GM23248 (cell line): Measurements from ENCODE around the gene COQ3. TPM values are rescaled to one million over a fixed set of nuclear protein-coding genes. Genes with fewer than 3 reads are reported as not detected.

Source experiments
- DNase-seq: peaks from one replicate; pipeline ENCODE4 v3.0.0-alpha.2; 2015
- H2AFZ ChIP-seq: fragments of 200-600 bp; sonication (generic); 2 replicates; pipeline ENCODE4 v1.6.1; 2016; ENCODE audit warnings: antibody characterized with exemption
- H3F3A ChIP-seq: fragments of 200-600 bp; sonication (generic); 2 replicates; pipeline ENCODE4 v1.6.1; 2016; ENCODE audit warnings: mild to moderate bottlenecking, antibody characterized with exemption, mixed run types; ENCODE audit not compliant: insufficient read depth
- H3K27ac ChIP-seq: fragments of 200-600 bp; sonication (generic); 2 replicates; pipeline ENCODE4 v1.5.1; 2016; ENCODE audit warnings: mild to moderate bottlenecking
- H3K27me3 ChIP-seq: fragments of 200-600 bp; sonication (generic); replicated peaks from 2 replicates; pipeline ENCODE4 v1.6.1; 2016; ENCODE audit warnings: mild to moderate bottlenecking; ENCODE audit not compliant: insufficient read depth
- H3K36me3 ChIP-seq: fragments of 200-600 bp; sonication (generic); 2 replicates; pipeline ENCODE4 v1.6.1; 2016; ENCODE audit warnings: low read depth, mild to moderate bottlenecking
- H3K4me1 ChIP-seq: fragments of 200-600 bp; sonication (generic); 2 replicates; pipeline ENCODE4 v1.6.1; 2016; ENCODE audit warnings: mild to moderate bottlenecking; ENCODE audit not compliant: insufficient read depth
- H3K4me2 ChIP-seq: fragments of 200-600 bp; sonication (generic); one replicate; pipeline ENCODE4 v1.6.1; 2016; ENCODE audit warnings: mild to moderate bottlenecking; ENCODE audit not compliant: unreplicated experiment
- H3K4me3 ChIP-seq: fragments of 200-600 bp; sonication (generic); 2 replicates; pipeline ENCODE4 v1.5.1; 2016; ENCODE audit warnings: mild to moderate bottlenecking
- H3K79me2 ChIP-seq: fragments of 200-600 bp; sonication (generic); 2 replicates; pipeline ENCODE4 v1.6.1; 2016; ENCODE audit warnings: mild to moderate bottlenecking; ENCODE audit not compliant: insufficient read depth
- H3K9ac ChIP-seq: fragments of 200-600 bp; sonication (generic); 2 replicates; pipeline ENCODE4 v1.6.1; 2016; ENCODE audit warnings: mild to moderate bottlenecking
- H3K9me2 ChIP-seq: fragments of 200-600 bp; sonication (generic); 2 replicates; pipeline ENCODE4 v1.6.1; 2016; ENCODE audit warnings: mixed run types, mild to moderate bottlenecking, moderate library complexity; ENCODE audit not compliant: insufficient read depth
- H3K9me3 ChIP-seq: fragments of 200-600 bp; sonication (generic); one replicate; pipeline ENCODE4 v1.6.1; 2017; ENCODE audit warnings: low read depth
- H4K20me1 ChIP-seq: fragments of 200-600 bp; sonication (generic); 2 replicates; pipeline ENCODE4 v1.6.0; 2016; ENCODE audit not compliant: insufficient read depth
- EZH2 ChIP-seq: fragments of 200-600 bp; sonication (generic); IDR thresholded peaks from 2 replicates; pipeline ENCODE4 v1.6.1; 2018; ENCODE audit warnings: antibody characterized with exemption, mild to moderate bottlenecking; ENCODE audit not compliant: insufficient read depth, poor library complexity, severe bottlenecking
- EZH2phosphoT487 ChIP-seq: fragments of 200-600 bp; sonication (generic); IDR thresholded peaks from 2 replicates; pipeline ENCODE4 v1.6.1; 2018; ENCODE audit warnings: antibody characterized with exemption, moderate library complexity, mild to moderate bottlenecking, low read depth; ENCODE audit not compliant: insufficient read depth
- WGBS, 2 experiments: methylation state at CpG; one replicate each; pipeline ENCODE4 v1.1.6; 2015 to 2017; ENCODE audit warnings: low lambda C conversion rate in 2 of 2, low coverage in 1 of 2; ENCODE audit errors: missing lambda C conversion rate in 2 of 2; 5-methylcytosine and 5-hydroxymethylcytosine counted together
- in situ Hi-C: fragments of 300-500 bp; cut with MboI; formaldehyde crosslinking; loops from 2 replicates; pipeline ENCODE4 v1.15.0; 2020
- polyA plus RNA-seq: library from polyadenylated mRNA; unstranded; fragments of >200 nt; fragmentation: Nextera tagmentation; extraction: Ambion mirVana; gene quantifications from 2 replicates; pipeline ENCODE4 v1.2.1, GENCODE V29; 2016
- total RNA-seq: library from RNA; depleted of rRNA; stranded (reverse); fragments of >200 nt; shearing (Covaris generic); gene quantifications from 2 replicates; pipeline ENCODE4 v1.2.3, GENCODE V29; 2014; rRNA removed

The COQ3 gene
- total RNA-seq (2.5 and 3.5 TPM in 2 replicates), polyA plus RNA-seq (8.5 and 8.8 TPM in 2 replicates)

GRCh38 chr6:99393698-99394531, at the start of gene COQ3:
Gene COQ3 (minus strand): TSS chr6:99394195. CDS start chr6:99394179, 16 bp downstream.
- Histone ChIP-seq H3K9me3 (no peaks in the 10 kb centered on the region), H3K79me2 (no peaks in the 10 kb centered on the region), H3K36me3 (peaks cover 16% of the 10 kb centered on the region), H2AFZ (peak within 1 kb of the TSS; percentile 98), H3K27ac (peak within 1 kb of the TSS; percentile 80), H3K4me2 (peak within 1 kb of the TSS; percentile 68), H3F3A (peaks cover 34% of the 10 kb centered on the region), H3K27me3 (no peaks in the 10 kb centered on the region), H3K4me1 (no peaks in the 10 kb centered on the region), H3K9ac (peak within 1 kb of the TSS; percentile 94), H4K20me1 (no peaks in the 10 kb centered on the region), H3K4me3 (peak within 1 kb of the TSS; percentile 95), H3K9me2 (no peaks in the 10 kb centered on the region)
- no peak for TF ChIP-seq EZH2phosphoT487
- TF ChIP-seq EZH2: no peak
- WGBS, 2 experiments: 14% methylated on average over 49 to 55 of the region's 56 CpGs
- peak; percentile 79 for DNase-seq
- in situ Hi-C loops: no loop called here

GRCh38 chr6:99434702-99435530, 40.9 kb upstream of the COQ3 start:
- Histone ChIP-seq H3K27me3 (no peaks in the 10 kb centered on the region), H3F3A (peaks cover 9% of the 10 kb centered on the region; the same call in 1 of the 2 replicates), H3K27ac (no peak overlapping the region), H3K4me2 (no peak overlapping the region), H3K79me2 (peaks cover 6% of the 10 kb centered on the region), H4K20me1 (no peaks in the 10 kb centered on the region), H3K9me2 (no peaks in the 10 kb centered on the region), H3K9ac (no peak overlapping the region), H3K36me3 (peaks cover 10% of the 10 kb centered on the region; the same call in 1 of the 2 replicates), H3K4me1 (no peaks in the 10 kb centered on the region), H3K9me3 (no peaks in the 10 kb centered on the region), H2AFZ (no peak overlapping the region), H3K4me3 (no peak overlapping the region)
- 2 to 5% methylated on average over 3 of the region's 3 CpGs for WGBS, 2 experiments
- no peak for TF ChIP-seq EZH2phosphoT487
- TF ChIP-seq EZH2: no peak
- in situ Hi-C loops: no loop called here
- peak; percentile 56 for DNase-seq

- TF ChIP-seq EZH2phosphoT487: no peak
- no peak for TF ChIP-seq EZH2
- WGBS, 2 experiments: 75 to 82% methylated on average over 2 of the region's 2 CpGs
- Histone ChIP-seq H3K79me2 (peaks cover 20% of the 10 kb centered on the region), H3K4me1 (peaks cover under 1% of the 10 kb centered on the region; the same call in 1 of the 2 replicates), H3K27me3 (no peaks in the 10 kb centered on the region), H2AFZ (no peak overlapping the region), H3K9ac (no peak overlapping the region), H3K9me3 (no peaks in the 10 kb centered on the region), H3K9me2 (no peaks in the 10 kb centered on the region), H3K36me3 (peaks cover 10% of the 10 kb centered on the region; the same call in 1 of the 2 replicates), H3F3A (peaks cover 9% of the 10 kb centered on the region; the same call in 1 of the 2 replicates), H4K20me1 (no peaks in the 10 kb centered on the region), H3K4me3 (no peak overlapping the region), H3K27ac (no peak overlapping the region), H3K4me2 (no peak overlapping the region)
- in situ Hi-C loops: no loop called here
- no peak for DNase-seq
Observed at GRCh38 chr6:99432877-99433276, 38.9 kb upstream of the COQ3 start.

GRCh38 chr6:99431901-99432300, 37.9 kb upstream of the COQ3 start:
- TF ChIP-seq EZH2phosphoT487 (no peak), EZH2 (no peak)
- WGBS, 2 experiments: 100% methylated on average over 2 of the region's 2 CpGs
- no peaks in the 10 kb centered on the region for H3K9me2 ChIP-seq
- peaks cover 10% of the 10 kb centered on the region; the same call in 1 of the 2 replicates for H3K36me3 ChIP-seq
- H3K4me3 ChIP-seq: no peak overlapping the region
- H3F3A ChIP-seq: peaks cover 13% of the 10 kb centered on the region; the same call in 1 of the 2 replicates
- H2AFZ ChIP-seq: no peak overlapping the region
- H3K9ac ChIP-seq: no peak overlapping the region
- in situ Hi-C loops: no loop called here
- H3K9me3 ChIP-seq: no peaks in the 10 kb centered on the region
- H3K27me3 ChIP-seq: no peaks in the 10 kb centered on the region
- no peak overlapping the region for H3K4me2 ChIP-seq
- no peaks in the 10 kb centered on the region for H4K20me1 ChIP-seq
- peaks cover 29% of the 10 kb centered on the region for H3K79me2 ChIP-seq
- no peak overlapping the region for H3K27ac ChIP-seq
- peaks cover 11% of the 10 kb centered on the region for H3K4me1 ChIP-seq
- no peak for DNase-seq
